Measurements from ENCODE around the gene NRTN.
"Not testable (repeated sequence)": the region's sequence is repeated elsewhere in the genome, so short reads cannot be mapped to it uniquely, and the experiment has no call there.

Gene NRTN

DNA sequence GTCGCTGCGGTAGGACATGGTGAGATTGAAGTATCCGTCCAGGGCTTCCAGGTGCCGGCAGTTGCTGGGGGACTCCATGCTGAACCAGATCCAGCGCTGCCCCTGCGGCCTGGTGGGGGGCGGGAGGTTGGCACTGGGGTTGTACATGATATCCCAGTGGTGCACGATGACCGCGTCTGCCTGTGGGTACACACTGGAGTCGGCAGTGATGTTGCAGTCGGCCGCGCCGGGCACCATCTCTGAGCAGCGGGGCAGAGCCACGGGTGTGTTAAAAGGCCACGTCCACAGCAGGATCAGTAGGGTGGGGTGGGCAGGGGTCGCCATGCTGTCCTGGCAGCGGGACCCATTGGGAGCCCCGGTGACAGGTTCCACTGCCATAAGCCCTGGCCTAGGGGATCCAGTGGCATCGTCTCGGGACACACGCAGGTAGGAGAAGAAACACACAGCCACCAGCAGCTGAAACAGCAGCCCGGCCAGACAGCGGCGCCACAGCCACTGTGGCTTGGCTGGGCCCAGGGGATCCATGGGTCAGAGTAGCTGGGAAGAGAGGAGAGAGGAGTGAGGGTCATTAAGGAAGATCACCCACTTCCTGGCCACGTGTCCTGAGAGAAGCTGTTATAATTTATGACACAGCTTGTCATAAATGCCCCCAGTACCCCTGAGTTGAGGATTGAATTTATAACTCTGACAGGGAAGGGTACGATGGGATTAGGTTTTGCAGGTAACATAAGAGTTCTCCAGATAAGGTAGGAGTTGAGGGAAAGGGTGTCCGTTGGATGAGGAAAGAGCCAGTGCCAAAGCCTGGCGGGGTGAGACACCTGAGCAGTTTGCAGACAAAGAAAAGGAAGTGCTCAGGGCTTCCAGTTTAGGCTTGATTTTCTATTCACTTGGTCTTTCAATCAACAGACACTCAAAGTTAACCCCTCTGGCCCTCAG is 62.6 kb downstream of the NRTN start:
- no peak for DNase-seq (ENCODE audit: low read depth)

DNA sequence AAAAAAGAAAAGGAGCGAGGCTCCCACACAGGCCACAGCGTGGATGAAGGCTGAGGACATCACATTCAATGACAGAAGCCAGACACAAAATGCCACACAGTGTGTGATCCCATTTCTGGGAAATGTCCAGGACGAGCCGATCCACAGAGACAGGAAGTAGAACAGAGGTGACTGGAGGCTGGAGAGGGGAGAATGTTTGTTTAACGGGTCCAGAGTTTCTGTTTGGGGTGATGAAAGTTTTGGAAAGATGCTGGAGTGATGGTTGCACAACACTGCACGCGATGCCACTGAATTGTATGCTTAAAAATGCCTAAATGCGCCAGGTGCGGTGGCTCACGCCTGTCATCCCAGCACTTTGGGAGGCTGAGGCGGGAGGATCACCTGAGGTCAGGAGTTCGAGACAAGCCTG is 66.1 kb downstream of the NRTN start:
- DNase-seq (ENCODE audit: low read depth): no peak

DNA sequence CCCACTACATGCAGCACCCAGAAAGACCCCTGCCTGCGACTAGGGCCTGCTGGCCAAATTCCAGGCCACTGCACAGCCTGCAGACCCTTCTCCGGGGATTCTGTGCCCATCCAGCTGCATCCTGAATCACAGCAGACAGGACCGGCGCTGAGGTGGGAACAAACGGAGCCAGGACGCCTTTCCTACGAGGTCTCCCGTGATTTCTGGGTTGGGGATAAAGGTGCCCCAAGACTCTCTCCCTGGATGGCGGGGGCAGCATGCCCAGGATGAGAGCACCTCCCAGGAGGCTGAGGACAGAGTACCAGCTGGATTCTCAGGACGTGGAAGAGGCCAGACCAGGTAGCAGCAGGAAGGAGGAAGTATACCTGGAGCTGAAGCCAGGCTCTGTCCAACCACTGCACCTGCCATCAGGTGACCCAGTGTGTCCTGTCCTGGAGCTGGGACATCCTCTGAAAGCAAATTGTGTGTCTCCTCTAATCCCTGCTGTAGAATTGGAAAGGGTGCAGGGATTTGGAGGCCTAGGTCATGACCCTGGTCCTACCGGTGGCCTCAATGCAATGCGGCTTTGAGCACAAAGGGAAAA is 68.8 kb downstream of the NRTN start:
- DNase-seq (ENCODE audit: low read depth): no peak

DNA sequence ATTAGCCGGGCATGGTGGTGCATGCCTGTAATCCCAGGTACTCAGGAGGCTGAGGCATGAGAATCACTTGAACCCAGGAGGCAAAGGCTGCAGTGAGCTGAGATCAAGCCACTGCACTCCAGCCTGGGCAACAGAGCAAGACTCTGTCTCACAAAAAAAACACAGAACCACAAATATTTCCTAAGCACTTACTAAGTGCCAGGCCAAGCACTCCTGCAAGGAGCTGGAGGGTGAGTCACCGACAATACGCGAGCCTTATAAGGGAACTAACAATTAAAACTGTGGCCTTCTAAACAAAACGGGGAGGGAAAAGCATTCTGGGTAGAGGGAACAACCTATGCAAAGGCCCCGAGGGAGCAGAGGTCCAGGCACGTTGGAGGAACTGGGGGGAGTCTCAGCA is 69.6 kb downstream of the NRTN start:
- not testable (repeated sequence) for DNase-seq (ENCODE audit: low read depth)

DNA sequence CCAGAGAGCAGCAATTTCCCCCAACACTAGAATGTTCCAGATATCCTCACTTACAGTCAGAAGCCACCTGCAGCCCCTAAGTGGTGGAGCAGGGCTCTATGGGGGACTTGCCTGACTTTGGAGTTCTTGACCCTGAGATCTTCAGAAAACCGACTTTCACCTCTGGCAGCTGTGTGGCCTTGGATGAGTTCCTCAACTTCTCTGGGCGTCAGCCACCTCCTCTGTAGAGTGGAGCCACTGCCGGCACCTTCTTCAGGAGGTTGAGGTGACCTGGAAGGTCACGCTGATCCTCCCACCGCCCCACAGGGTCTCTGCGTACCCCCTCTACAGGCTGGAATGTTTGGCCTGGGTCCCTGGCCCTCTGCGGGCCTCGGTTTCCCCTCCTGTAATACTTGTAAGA is 72.6 kb downstream of the NRTN start:
- no peak for DNase-seq (ENCODE audit: low read depth)

DNA sequence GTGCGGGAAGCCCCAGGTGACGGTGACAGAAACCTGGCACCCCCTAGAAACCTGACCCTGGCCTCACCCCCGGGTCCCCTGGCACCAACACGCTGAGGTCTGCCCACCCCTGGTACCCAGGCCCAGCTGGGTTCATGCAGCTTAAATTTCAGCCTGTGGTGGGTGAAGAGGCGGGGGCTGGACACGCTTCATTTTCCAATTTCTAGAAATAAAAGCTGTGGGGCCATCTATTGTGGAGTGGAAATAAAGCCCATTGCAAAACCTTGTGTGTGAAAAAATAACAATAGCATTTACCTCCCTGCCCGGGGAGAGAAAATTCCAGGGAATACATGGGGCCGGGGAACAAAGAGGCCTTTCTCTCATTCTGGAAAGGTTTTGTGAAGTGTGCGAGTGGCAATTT is 73.0 kb downstream of the NRTN start:
- DNase-seq (ENCODE audit: low read depth): no peak

Data from stimulated activated CD8-positive, alpha-beta memory T cell treated with anti-CD3 and anti-CD28 coated beads, Interleukin-7, amount 100 ng/mL, for 24 hours (primary cell).